Mesendoderm (in vitro differentiated cells): ENCODE measurements around the gene PARP6.

Experiments used
- DNase-seq: peaks from one replicate; pipeline ENCODE4 v3.0.0; 2013
- H2AK5ac ChIP-seq: 2 replicates; pipeline ENCODE4 v1.6.1; 2013; ENCODE audit warnings: low read length, inconsistent platforms
- H2BK120ac ChIP-seq: 2 replicates; pipeline ENCODE4 v1.6.1; 2013; ENCODE audit warnings: low read depth, mild to moderate bottlenecking, low read length, moderate library complexity, mixed read lengths
- H2BK15ac ChIP-seq: replicated peaks from 2 replicates; pipeline ENCODE4 v1.6.1; 2013; ENCODE audit warnings: low read depth, mild to moderate bottlenecking, moderate library complexity
- H2BK5ac ChIP-seq: 2 replicates; pipeline ENCODE4 v1.6.1; 2013; ENCODE audit warnings: low read length, inconsistent platforms
- H3K18ac ChIP-seq: 2 replicates; pipeline ENCODE4 v1.6.1; 2013; ENCODE audit warnings: mild to moderate bottlenecking, low read length, mixed read lengths
- H3K23ac ChIP-seq: one replicate; pipeline ENCODE4 v1.6.1; 2013; ENCODE audit warnings: low read length
- H3K27ac ChIP-seq: 2 replicates; pipeline ENCODE4 v1.5.1; 2013; ENCODE audit warnings: low read depth, mild to moderate bottlenecking, inconsistent platforms, low read length, moderate library complexity
- H3K27me3 ChIP-seq: 2 replicates; pipeline ENCODE4 v1.6.1; 2013; ENCODE audit warnings: low read length, control low read depth, mild to moderate bottlenecking, inconsistent platforms; ENCODE audit not compliant: insufficient read depth, poor library complexity
- H3K36me3 ChIP-seq: 2 replicates; pipeline ENCODE4 v1.6.1; 2013; ENCODE audit warnings: low read length, inconsistent platforms; ENCODE audit not compliant: control insufficient read depth, insufficient read depth
- H3K4ac ChIP-seq: one replicate; pipeline ENCODE4 v1.6.1; 2013; ENCODE audit warnings: low read depth, mild to moderate bottlenecking, low read length, moderate library complexity
- H3K4me1 ChIP-seq: 2 replicates; pipeline ENCODE4 v1.6.1; 2013; ENCODE audit warnings: low read depth, low read length, inconsistent platforms; ENCODE audit not compliant: control insufficient read depth
- H3K4me2 ChIP-seq: 2 replicates; pipeline ENCODE4 v1.6.1; 2013; ENCODE audit warnings: low read length
- H3K4me3 ChIP-seq: 2 replicates; pipeline ENCODE4 v1.5.1; 2013; ENCODE audit warnings: mild to moderate bottlenecking, low read length
- H3K56ac ChIP-seq: one replicate; pipeline ENCODE4 v1.6.1; 2013; ENCODE audit warnings: low read length
- H3K79me1 ChIP-seq: 2 replicates; pipeline ENCODE4 v1.6.1; 2013; ENCODE audit warnings: low read length, inconsistent platforms
- H3K79me2 ChIP-seq: 2 replicates; pipeline ENCODE4 v1.6.1; 2013; ENCODE audit warnings: mild to moderate bottlenecking, low read length; ENCODE audit not compliant: control insufficient read depth, insufficient read depth
- H3K9ac ChIP-seq: 2 replicates; pipeline ENCODE4 v1.6.1; 2013; ENCODE audit warnings: low read length, inconsistent platforms
- H4K5ac ChIP-seq: one replicate; pipeline ENCODE4 v1.6.1; 2013; ENCODE audit warnings: low read length
- H4K8ac ChIP-seq: one replicate; pipeline ENCODE4 v1.6.1; 2013; ENCODE audit warnings: low read depth, mild to moderate bottlenecking, control low read depth, low read length, moderate library complexity
- WGBS: extraction: QIAGEN DNeasy Blood & Tissue Kit; methylation state at CpG from one replicate; pipeline ENCODE4 v1.1.7; 2013; ENCODE audit warnings: low lambda C conversion rate, missing lambda C conversion rate; ENCODE audit not compliant: insufficient coverage; ENCODE audit errors: extremely low coverage; 5-methylcytosine and 5-hydroxymethylcytosine counted together

The PARP6 gene

DNA sequence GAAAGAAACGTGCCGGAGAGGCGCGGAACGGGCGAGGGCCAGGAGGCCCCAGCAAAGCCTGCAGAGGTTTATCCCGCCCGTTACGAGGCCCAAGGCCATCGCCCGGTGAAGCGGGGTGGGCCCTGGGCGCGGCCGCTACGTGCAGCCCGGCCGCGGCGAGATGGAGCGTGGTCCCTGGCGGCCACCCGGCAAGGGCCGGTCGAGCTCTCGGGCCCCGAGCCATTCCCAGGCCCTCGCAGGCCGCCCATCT, 42.5 kb downstream of the PARP6 start:
- Histone ChIP-seq H3K27ac (peak overlapping the region; percentile 86), H3K9ac (peak overlapping the region; percentile 100), H2AK5ac (no peak overlapping the region), H3K27me3 (no peaks in the 10 kb centered on the region), H3K79me1 (peaks cover 4% of the 10 kb centered on the region), H3K4me1 (peaks cover 12% of the 10 kb centered on the region), H3K23ac (peak overlapping the region; percentile 99), H3K56ac (peak overlapping the region; percentile 100), H3K4me3 (peak overlapping the region; percentile 100), H3K4ac (peak overlapping the region; percentile 82), H2BK15ac (no peak overlapping the region), H3K79me2 (peaks cover 60% of the 10 kb centered on the region), H4K5ac (no peak overlapping the region), H3K4me2 (no peak overlapping the region), H2BK120ac (no peak overlapping the region), H4K8ac (no peak overlapping the region), H3K36me3 (no peaks in the 10 kb centered on the region), H3K18ac (peak overlapping the region; percentile 54), H2BK5ac (peak overlapping the region; percentile 29)
- DNase-seq, result no peak
- no CpG with 5 or more reads among the region's 29 CpGs for WGBS

DNA sequence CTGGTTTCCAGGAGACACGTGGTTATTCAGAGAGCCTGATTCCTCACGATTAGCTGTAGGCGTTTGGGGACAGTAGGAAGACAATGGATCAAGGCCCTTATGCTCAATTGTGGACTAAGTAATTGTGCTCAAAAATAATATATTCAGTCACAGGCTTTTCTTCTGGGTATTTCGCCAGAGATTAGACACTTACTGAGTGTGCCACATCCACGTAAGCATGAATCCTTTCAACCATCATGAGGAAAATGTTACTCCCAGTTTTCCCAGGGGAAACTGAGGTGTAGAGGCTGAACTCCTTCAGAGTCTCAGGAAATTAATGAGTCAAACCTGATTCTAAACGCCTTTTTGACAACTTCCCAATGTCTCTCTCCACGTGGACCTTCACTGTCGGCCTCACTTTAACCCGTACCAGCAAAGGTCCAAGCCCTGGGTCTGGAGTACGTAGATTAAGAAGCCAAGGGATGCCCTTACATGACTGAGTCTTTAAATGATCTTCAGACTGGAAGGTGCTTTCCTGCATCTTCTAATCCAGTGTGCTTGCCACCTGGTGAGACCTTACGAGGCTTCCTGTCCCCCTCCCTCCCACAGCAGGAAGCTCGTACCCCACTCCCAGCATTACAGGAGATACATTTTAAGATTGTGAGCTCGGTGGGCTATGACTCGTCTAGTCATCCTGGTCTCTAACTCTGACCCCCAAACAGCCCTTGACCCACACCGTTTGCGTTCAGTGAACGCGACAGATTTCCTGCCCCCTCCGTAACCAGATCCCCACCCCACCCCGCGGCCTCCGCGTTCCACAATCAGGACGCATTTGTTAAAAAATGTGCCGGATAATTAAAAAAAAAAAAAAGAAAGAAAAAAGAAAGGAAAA, 43.0 kb downstream of the PARP6 start:
- Histone ChIP-seq H3K56ac (peak overlapping the region; percentile 100), H2AK5ac (peak overlapping the region; percentile 50), H3K79me2 (peaks cover 64% of the 10 kb centered on the region), H4K8ac (no peak overlapping the region), H3K27me3 (no peaks in the 10 kb centered on the region), H2BK120ac (no peak overlapping the region), H3K79me1 (peaks cover 4% of the 10 kb centered on the region), H3K4me2 (peak overlapping the region; percentile 93), H3K18ac (peak overlapping the region; percentile 54), H2BK15ac (no peak overlapping the region), H3K4me1 (peaks cover 12% of the 10 kb centered on the region), H3K9ac (peak overlapping the region; percentile 100), H3K4ac (peak overlapping the region; percentile 82), H3K36me3 (peaks cover 1% of the 10 kb centered on the region), H3K27ac (peak overlapping the region; percentile 86), H4K5ac (no peak overlapping the region), H3K23ac (peak overlapping the region; percentile 0), H3K4me3 (peak overlapping the region; percentile 100), H2BK5ac (peak overlapping the region; percentile 47)
- peak; percentile 42 for DNase-seq
- no CpG with 5 or more reads among the region's 25 CpGs for WGBS

DNA sequence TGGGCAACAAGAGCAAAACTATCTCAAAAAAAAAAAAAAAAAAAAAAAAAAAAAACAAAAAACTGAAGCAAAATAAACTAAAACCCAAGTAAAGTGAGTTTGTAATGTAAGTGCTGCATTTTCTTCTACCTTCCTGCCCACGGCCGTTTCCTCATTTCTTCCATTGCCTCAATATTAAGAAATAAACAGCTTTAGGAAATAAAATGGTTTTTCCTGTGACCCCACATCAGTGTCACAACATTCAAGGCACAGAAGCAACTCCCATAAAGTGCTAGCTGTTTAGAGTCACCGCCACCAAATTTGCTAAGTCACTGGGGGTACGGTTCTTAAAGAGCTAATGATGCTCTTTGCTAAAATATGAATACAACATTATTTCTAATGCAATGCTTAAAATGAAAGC, 44.6 kb downstream of the PARP6 start:
- Histone ChIP-seq H3K4me1 (peaks cover 11% of the 10 kb centered on the region), H3K27ac (no peak overlapping the region)

DNA sequence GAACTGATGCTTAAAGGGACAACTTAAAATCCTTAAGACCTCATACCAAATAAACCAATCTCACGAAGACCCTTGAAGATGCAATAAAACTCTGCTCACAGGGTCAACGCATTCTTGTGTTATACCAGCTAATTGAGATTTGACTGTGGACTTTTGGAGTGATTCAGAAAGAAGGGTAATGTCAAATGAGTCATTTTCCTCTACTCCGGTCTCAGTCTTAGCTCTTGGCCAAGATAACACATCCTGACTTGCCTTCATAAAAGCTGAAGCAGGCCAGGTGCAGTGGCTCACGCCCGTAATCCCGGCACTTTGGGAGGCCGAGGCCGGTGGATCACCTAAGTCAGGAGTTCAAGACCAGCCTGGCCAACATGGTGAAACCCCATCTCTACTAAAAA, 45.2 kb downstream of the PARP6 start:
- no peaks in the 10 kb centered on the region for H3K27me3 ChIP-seq

More for the DNA sequence above, 44.6 kb downstream of the PARP6 start:
- Histone ChIP-seq H3K23ac (no peak overlapping the region), H3K27me3 (no peaks in the 10 kb centered on the region), H4K5ac (no peak overlapping the region), H3K4me2 (peak overlapping the region; percentile 66), H3K9ac (peak overlapping the region; percentile 66), H2BK120ac (no peak overlapping the region), H3K79me1 (peaks cover 13% of the 10 kb centered on the region), H2BK5ac (no peak overlapping the region), H4K8ac (no peak overlapping the region), H3K79me2 (peaks cover 80% of the 10 kb centered on the region), H3K4ac (no peak overlapping the region), H2BK15ac (no peak overlapping the region), H2AK5ac (no peak overlapping the region), H3K36me3 (peaks cover 9% of the 10 kb centered on the region), H3K18ac (no peak overlapping the region), H3K4me3 (no peak overlapping the region), H3K56ac (peak overlapping the region; percentile 100)
- DNase-seq, result peak; percentile 23
- no CpG with 5 or more reads among the region's 4 CpGs for WGBS

DNA sequence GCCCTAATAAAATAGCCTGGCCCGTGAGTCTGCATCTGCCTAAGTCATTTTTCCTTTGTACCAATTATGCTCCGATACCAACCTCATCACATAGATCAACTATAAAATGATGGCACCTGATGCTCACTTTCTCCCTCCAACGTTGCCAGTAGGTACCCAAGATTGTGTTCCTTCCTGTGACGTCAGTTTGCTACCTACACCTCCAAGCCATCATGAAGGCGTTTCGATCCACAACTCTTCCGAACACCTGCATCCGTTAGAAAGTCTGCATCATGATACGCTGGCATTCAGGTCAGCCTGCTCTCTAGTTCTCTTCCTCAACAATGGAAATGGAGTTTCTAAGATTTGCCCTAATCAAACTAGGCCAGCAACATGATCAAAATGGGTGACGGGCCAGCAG, 49.1 kb downstream of the PARP6 start:
- no peak overlapping the region for H4K8ac ChIP-seq
- H3K4me2 ChIP-seq, result no peak overlapping the region
- peaks cover 10% of the 10 kb centered on the region for H3K4me1 ChIP-seq
- no peak overlapping the region for H3K18ac ChIP-seq
- no peak overlapping the region for H3K4me3 ChIP-seq
- DNase-seq, result no peak
- H3K36me3 ChIP-seq, result peaks cover 27% of the 10 kb centered on the region
- WGBS, result no CpG with 5 or more reads among the region's 10 CpGs
- no peak overlapping the region for H3K23ac ChIP-seq
- H3K79me1 ChIP-seq, result peaks cover 30% of the 10 kb centered on the region
- H3K56ac ChIP-seq, result no peak overlapping the region
- H3K9ac ChIP-seq, result no peak overlapping the region
- no peak overlapping the region for H3K4ac ChIP-seq
- no peak overlapping the region for H2BK15ac ChIP-seq
- H3K27me3 ChIP-seq, result no peaks in the 10 kb centered on the region
- no peak overlapping the region for H2BK5ac ChIP-seq
- peaks cover 86% of the 10 kb centered on the region for H3K79me2 ChIP-seq
- no peak overlapping the region for H2BK120ac ChIP-seq
- H4K5ac ChIP-seq, result no peak overlapping the region
- H2AK5ac ChIP-seq, result no peak overlapping the region
- no peak overlapping the region for H3K27ac ChIP-seq

More for the DNA sequence above, 45.2 kb downstream of the PARP6 start:
- no CpG with 5 or more reads among the region's 8 CpGs for WGBS
- H2AK5ac ChIP-seq, result no peak overlapping the region
- H3K36me3 ChIP-seq, result peaks cover 9% of the 10 kb centered on the region
- no peak overlapping the region for H4K8ac ChIP-seq
- H2BK5ac ChIP-seq, result no peak overlapping the region
- H3K27ac ChIP-seq, result no peak overlapping the region
- H3K9ac ChIP-seq, result peak overlapping the region; percentile 2
- no peak overlapping the region for H3K56ac ChIP-seq
- peak; percentile 16 for DNase-seq
- no peak overlapping the region for H3K4me3 ChIP-seq
- H3K4me1 ChIP-seq, result peaks cover 10% of the 10 kb centered on the region
- H3K4ac ChIP-seq, result no peak overlapping the region
- H2BK120ac ChIP-seq, result no peak overlapping the region
- peak overlapping the region; percentile 2 for H3K4me2 ChIP-seq
- peaks cover 85% of the 10 kb centered on the region for H3K79me2 ChIP-seq
- no peak overlapping the region for H3K23ac ChIP-seq
- peaks cover 13% of the 10 kb centered on the region for H3K79me1 ChIP-seq
- H2BK15ac ChIP-seq, result no peak overlapping the region
- H3K18ac ChIP-seq, result no peak overlapping the region
- H4K5ac ChIP-seq, result no peak overlapping the region
